Mucosa of stomach (tissue), 1 donor: ENCODE results near the gene SERPINF2.
A peak's percentile ranks its signal among the peaks of the same experiment; 100 is the strongest.

ENCODE experiments used
- H3K27me3 ChIP-seq: one replicate; pipeline ENCODE4 v1.7.0; 2013; ENCODE audit warnings: mild to moderate bottlenecking, low read length; ENCODE audit not compliant: control insufficient read depth, insufficient read depth
- H3K36me3 ChIP-seq: one replicate; pipeline ENCODE4 v1.7.0; 2013; ENCODE audit warnings: low read length; ENCODE audit not compliant: control insufficient read depth, insufficient read depth
- H3K4me1 ChIP-seq: one replicate; pipeline ENCODE4 v1.7.0; 2013; ENCODE audit warnings: mild to moderate bottlenecking, low read length; ENCODE audit not compliant: control insufficient read depth, insufficient read depth
- H3K4me3 ChIP-seq: one replicate; pipeline ENCODE4 v1.7.0; 2013; ENCODE audit warnings: low read length
- H3K9ac ChIP-seq: one replicate; pipeline ENCODE4 v1.7.0; 2013; ENCODE audit warnings: mild to moderate bottlenecking, low read length, moderate library complexity
- H3K9me3 ChIP-seq: one replicate; pipeline ENCODE4 v1.7.0; 2013; ENCODE audit warnings: mild to moderate bottlenecking, low read length, moderate library complexity; ENCODE audit not compliant: control insufficient read depth
- donor health status: Pancreatic carcinoma.

SERPINF2 gene

GRCh38 chr17:1710807-1711553 lies 31.7 kb upstream of the SERPINF2 start:
- Histone ChIP-seq H3K27me3 (no peaks in the 10 kb centered on the region), H3K9ac (peak overlapping the region; percentile 81), H3K4me3 (peak overlapping the region; percentile 29), H3K9me3 (no peaks in the 10 kb centered on the region), H3K4me1 (peaks cover 48% of the 10 kb centered on the region), H3K36me3 (peaks cover 16% of the 10 kb centered on the region)

- Histone ChIP-seq H3K27me3 (no peaks in the 10 kb centered on the region), H3K4me3 (no peak overlapping the region), H3K9me3 (no peaks in the 10 kb centered on the region), H3K4me1 (peaks cover 48% of the 10 kb centered on the region), H3K9ac (no peak overlapping the region), H3K36me3 (peaks cover 16% of the 10 kb centered on the region)
Measured at GRCh38 chr17:1711804-1712203, 30.9 kb upstream of the SERPINF2 start.

GRCh38 chr17:1712271-1712670 lies 30.4 kb upstream of the SERPINF2 start:
- H3K4me1 ChIP-seq = peaks cover 48% of the 10 kb centered on the region
- H3K4me3 ChIP-seq = no peak overlapping the region
- H3K9me3 ChIP-seq = no peaks in the 10 kb centered on the region
- peaks cover 16% of the 10 kb centered on the region for H3K36me3 ChIP-seq
- H3K9ac ChIP-seq = no peak overlapping the region
- no peaks in the 10 kb centered on the region for H3K27me3 ChIP-seq

- Histone ChIP-seq H3K27me3 (no peaks in the 10 kb centered on the region), H3K36me3 (peaks cover 16% of the 10 kb centered on the region), H3K9ac (no peak overlapping the region), H3K4me3 (no peak overlapping the region), H3K4me1 (peaks cover 55% of the 10 kb centered on the region), H3K9me3 (no peaks in the 10 kb centered on the region)
Measured at GRCh38 chr17:1713160-1713877, 29.4 kb upstream of the SERPINF2 start.

- H3K9me3 ChIP-seq = no peaks in the 10 kb centered on the region
- H3K4me3 ChIP-seq = peak overlapping the region; percentile 78
- peaks cover 16% of the 10 kb centered on the region for H3K36me3 ChIP-seq
- H3K4me1 ChIP-seq = peaks cover 57% of the 10 kb centered on the region
- H3K27me3 ChIP-seq = no peaks in the 10 kb centered on the region
- peak overlapping the region; percentile 53 for H3K9ac ChIP-seq
Measured at GRCh38 chr17:1713878-1714426, 28.7 kb upstream of the SERPINF2 start.

- H3K36me3 ChIP-seq = peaks cover 16% of the 10 kb centered on the region
- peaks cover 56% of the 10 kb centered on the region for H3K4me1 ChIP-seq
- peak overlapping the region; percentile 78 for H3K4me3 ChIP-seq
- peak overlapping the region; percentile 94 for H3K9ac ChIP-seq
- H3K27me3 ChIP-seq = no peaks in the 10 kb centered on the region
- no peaks in the 10 kb centered on the region for H3K9me3 ChIP-seq
Measured at GRCh38 chr17:1714427-1714979, 28.2 kb upstream of the SERPINF2 start.

- H3K27me3 ChIP-seq = no peaks in the 10 kb centered on the region
- peaks cover 56% of the 10 kb centered on the region for H3K4me1 ChIP-seq
- peak overlapping the region; percentile 94 for H3K9ac ChIP-seq
- peaks cover 16% of the 10 kb centered on the region for H3K36me3 ChIP-seq
- peak overlapping the region; percentile 78 for H3K4me3 ChIP-seq
- no peaks in the 10 kb centered on the region for H3K9me3 ChIP-seq
Measured at GRCh38 chr17:1714980-1715802, 27.5 kb upstream of the SERPINF2 start.

- no peaks in the 10 kb centered on the region for H3K27me3 ChIP-seq
- H3K9me3 ChIP-seq = no peaks in the 10 kb centered on the region
- peak overlapping the region; percentile 78 for H3K4me3 ChIP-seq
- H3K9ac ChIP-seq = peak overlapping the region; percentile 94
- peaks cover 16% of the 10 kb centered on the region for H3K36me3 ChIP-seq
- peaks cover 56% of the 10 kb centered on the region for H3K4me1 ChIP-seq
Measured at GRCh38 chr17:1715803-1716075, 26.9 kb upstream of the SERPINF2 start.

- Histone ChIP-seq H3K27me3 (no peaks in the 10 kb centered on the region), H3K9me3 (no peaks in the 10 kb centered on the region), H3K36me3 (peaks cover 16% of the 10 kb centered on the region), H3K9ac (peak overlapping the region; percentile 94), H3K4me3 (peak overlapping the region; percentile 87), H3K4me1 (peaks cover 53% of the 10 kb centered on the region)
Measured at GRCh38 chr17:1716076-1716911, 26.4 kb upstream of the SERPINF2 start.

GRCh38 chr17:1716912-1717695 lies 25.6 kb upstream of the SERPINF2 start:
- Histone ChIP-seq H3K36me3 (peaks cover 13% of the 10 kb centered on the region), H3K4me1 (peaks cover 47% of the 10 kb centered on the region), H3K9me3 (no peaks in the 10 kb centered on the region), H3K27me3 (no peaks in the 10 kb centered on the region), H3K4me3 (peak overlapping the region; percentile 87), H3K9ac (peak overlapping the region; percentile 93)
